GM21825 (cell line): Measurements from ENCODE around the gene ZNF791.
"Not testable (repeated sequence)": the region's sequence is repeated elsewhere in the genome, so short reads cannot be mapped to it uniquely, and the experiment has no call there.

Source experiments
- ATAC-seq: cut with Tn5 transposase; IDR thresholded peaks from one replicate; pipeline ENCODE4 v1.9.1; 2021; ENCODE audit warnings: mild to moderate bottlenecking, moderate library complexity; ENCODE audit not compliant: unreplicated experiment

Gene ZNF791

GRCh38 chr19:12665671-12666264 is 55.0 kb downstream of the ZNF791 start:
- ATAC-seq, result no peak

DNA sequence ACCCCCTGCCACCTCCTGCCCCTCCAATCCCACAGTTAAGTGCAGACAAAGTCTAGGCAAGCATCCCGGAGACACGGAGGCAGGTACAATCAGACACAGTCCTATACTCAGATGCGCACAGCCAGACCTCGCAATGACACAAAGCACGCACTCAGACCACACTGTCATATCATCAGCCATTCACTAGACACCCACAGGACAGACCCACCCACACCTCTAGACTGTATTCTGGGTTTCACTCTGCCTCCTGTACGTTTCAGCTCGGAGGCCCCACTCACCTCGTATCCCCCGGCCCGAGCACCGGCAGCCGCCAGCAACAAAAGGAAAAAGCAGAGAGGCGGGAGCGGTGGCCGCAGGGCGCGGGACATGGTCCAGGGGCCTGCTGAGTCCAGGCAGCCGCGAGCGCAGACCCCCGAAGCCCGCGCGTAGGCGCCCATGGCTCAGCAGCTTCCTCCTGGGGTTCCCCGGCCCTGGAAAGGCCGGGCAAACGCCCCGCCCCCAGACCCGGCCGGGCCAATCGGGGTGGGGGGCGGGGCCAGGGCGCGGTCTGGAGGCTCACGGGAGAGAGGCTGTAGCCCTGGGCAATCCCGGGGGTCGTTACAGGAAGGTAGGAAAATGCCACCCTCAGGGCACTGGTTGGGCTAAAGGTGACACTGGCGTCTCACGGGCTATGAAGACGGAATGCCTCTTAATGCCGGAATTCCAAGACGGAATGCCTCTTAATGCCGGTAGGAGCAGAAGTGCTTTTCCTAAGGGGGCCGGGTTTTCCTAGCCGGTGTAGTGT is 55.7 kb downstream of the ZNF791 start, which contains the start of the genes MAN2B1 and WDR83:
Gene MAN2B1, minus strand, starts transcription at position 478 of the 784 bp plus-strand sequence. Its CDS starts 41 bp downstream, at position 437.
Gene WDR83, plus strand, starts transcription at position 543 of the 784 bp plus-strand sequence. CDS start 2,984 bp downstream, outside the sequence.
- ATAC-seq, result peak; percentile 48

DNA sequence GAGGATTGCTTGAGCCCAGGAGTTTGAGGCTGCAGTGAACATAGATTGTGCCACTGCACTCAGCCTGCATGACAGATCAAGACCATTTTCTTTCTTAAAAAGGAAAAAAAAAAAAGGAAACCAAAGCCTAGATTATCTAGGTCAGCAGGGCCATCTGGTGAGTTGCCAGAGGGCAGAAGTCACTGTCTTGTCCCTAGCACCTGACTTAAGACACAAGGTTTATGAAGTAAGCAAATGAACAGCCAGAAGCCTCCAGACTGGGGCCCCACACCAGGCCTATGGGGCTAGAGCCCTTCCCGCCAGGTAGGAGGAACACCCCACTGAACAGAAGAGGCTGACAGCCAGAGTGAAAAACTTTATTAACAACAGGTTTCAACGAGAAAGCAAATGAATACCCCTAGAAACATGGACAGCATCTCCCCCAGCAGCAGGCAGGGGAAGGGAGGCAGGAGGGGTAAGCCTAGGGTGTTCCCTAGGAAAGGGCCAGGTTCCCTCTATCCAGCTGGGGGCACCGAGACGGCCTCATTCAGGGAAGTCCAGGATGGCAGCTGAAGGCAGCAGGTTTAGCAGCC is 57.1 kb downstream of the ZNF791 start:
- ATAC-seq, result no peak

DNA sequence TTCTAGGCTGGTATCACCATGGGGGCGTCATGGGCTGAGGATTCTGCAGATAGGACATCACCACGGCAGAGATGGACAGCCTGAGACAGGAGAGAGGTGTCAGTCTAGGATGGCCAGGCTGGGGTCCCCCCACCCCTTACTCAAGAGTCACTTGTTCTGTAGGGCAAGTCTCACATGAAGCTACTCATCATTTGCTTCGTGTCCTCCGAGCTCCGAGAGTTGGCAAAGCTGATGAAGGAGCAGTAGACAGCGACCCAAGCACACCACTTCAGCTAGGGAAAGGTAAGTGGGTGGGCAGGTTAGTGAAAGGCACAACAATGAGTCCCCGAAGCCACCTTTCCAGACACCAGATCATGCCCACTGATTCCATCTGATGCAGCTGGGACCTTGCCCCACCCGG is 57.6 kb downstream of the ZNF791 start:
- ATAC-seq, result no peak

- no peak for ATAC-seq
Measured at GRCh38 chr19:12668932-12669269, 58.2 kb downstream of the ZNF791 start.

- ATAC-seq, result no peak
Measured at GRCh38 chr19:12669270-12670158, 58.8 kb downstream of the ZNF791 start.

DNA sequence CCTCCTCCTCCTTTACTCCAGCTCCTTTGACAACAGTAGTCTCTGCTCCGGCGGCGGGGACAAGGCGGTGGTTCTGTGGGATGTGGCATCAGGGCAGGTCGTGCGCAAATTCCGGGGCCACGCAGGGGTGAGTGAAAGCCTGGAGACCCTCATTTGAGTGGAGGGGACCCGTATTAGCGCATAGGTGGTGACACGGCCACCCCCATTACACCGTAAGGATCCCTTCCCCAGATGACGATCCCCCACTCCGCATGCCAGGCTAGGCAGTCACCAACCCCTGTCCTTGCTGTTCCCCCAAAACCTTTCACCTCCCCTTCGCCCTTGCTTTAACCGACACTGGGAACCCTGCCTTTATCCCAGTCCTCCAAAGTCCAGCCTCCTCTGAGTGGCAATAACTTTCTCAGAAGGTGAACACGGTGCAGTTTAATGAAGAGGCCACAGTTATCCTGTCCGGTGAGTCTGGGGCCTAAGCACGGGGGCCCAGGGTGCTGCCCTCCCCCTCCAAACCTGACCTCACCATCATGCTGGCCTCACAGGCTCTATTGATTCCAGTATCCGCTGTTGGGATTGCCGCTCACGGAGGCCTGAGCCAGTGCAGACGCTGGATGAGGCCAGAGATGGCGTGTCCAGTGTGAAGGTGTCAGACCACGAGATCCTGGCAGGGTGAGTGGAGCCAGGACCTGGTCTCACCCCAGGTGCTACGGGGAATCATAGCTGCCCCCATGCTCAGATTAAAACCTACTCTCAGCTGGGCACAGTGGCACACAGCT is 59.6 kb downstream of the ZNF791 start:
- no peak for ATAC-seq

GRCh38 chr19:12672744-12673143 is 62.0 kb downstream of the ZNF791 start:
- ATAC-seq, result no peak

GRCh38 chr19:12675399-12675798 is 64.7 kb downstream of the ZNF791 start:
- no peak for ATAC-seq

DNA sequence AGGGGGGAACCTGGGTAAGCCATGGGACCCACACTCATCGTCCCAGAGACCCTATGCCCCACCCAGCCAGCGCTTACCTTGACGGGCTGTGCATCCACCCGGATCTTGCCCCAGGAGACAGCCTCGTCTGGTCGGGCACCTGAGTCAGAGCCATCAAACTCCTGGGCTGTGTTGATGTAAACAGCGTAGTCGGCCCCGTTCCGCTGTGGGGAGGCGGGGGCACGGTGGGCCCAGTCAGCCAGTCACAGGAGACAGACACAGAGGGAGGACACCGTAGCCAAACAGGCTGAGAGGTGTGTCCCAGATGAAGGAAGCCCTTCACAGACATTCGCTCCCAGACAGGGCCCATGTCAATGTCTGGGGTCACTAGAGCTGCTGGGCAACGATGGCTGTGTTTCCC is 65.2 kb downstream of the ZNF791 start:
- no peak for ATAC-seq

GRCh38 chr19:12676384-12676792 is 65.7 kb downstream of the ZNF791 start:
- ATAC-seq, result no peak

DNA sequence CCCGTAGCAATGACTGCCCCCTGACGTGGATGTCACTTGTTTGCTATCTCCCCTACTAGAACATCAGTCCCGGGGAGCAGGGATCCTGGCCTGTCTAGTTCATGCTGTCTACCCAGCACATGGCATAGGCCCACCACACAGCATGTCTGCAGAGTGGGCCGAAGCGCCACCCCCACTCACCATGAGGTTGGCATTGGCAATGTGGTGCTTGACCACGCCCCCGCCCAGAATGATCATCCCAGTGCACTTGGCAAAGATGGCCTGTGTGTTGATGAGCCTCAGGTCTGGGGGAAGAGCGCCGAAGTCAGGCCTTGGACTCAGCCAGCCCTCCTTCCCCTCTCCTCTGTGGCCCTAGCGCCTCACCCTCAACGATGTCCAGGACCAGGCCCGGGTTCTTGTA is 66.2 kb downstream of the ZNF791 start:
- no peak for ATAC-seq

- ATAC-seq, result not testable (repeated sequence)
Measured at GRCh38 chr19:12678039-12678438, 67.3 kb downstream of the ZNF791 start.

DNA sequence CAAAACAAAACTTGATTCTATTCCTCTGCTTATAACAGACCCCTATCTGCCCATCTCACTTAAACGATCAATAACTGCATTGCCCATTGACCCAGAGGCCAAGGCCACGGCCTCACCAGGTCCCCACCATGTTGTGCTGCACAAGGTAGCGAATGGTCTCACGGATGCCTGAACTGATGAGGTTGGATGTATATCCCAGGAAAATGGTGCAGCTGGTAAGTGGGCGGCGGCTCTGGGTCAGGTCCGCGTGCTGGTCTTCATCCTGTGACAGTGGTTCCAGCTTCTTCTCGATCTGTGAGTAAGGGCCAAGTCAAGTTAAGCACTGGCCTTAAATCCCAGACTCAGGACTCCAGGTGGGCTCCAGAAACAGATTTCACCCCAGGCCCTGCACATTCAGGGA is 69.3 kb downstream of the ZNF791 start:
- no peak for ATAC-seq

DNA sequence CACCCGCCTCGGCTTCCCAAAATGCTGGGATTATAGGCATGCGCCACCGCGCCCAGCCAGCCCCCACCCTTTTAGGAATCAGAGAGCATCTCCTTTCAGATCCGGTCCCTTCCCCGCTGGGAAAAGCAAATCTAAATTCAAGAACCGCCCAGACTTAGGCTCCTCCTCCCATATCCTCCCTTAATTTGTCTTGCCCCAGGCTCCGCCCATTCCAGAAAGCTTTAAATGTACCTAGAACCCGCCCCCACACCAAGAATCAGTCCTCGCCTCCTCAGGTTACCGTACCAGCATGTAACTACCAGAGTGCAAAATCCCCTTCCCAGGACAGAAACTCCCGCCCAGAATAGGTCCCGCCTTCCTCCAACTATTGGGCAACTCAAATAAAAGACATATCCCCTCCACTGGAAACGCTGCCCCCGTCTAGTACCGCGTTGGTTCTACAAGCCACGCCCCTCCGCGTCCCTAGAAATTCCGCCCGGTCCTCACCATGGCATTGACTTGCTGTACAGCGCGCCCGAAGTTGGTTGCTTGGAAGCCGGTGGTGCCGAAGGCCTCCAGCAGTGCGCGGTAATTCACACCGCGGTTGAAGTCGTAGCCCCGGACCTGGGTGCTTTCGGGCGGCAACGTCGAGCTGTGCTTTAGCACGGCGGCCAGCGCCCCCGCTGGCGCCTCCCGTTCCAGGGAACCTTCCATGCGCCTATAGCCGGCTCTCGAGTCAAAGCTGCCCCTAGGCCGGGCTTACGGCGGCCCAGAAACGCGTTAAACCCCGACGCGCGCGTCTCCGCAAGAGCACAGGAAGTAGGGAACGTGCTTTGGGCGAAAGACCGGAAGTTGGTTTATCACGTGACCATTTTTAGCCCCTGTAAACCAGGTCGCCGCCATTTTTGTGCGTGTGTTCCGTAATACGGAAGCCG is 70.6 kb downstream of the ZNF791 start, which contains the start of gene DHPS:
Gene DHPS, minus strand, starts transcription at position 807 of the 914 bp plus-strand sequence. Its CDS starts 114 bp downstream, at position 693.
- ATAC-seq, result peak; percentile 60
